Measurements from ENCODE around the gene COMMD4. TPM values are rescaled to one million over a fixed set of nuclear protein-coding genes. Genes with fewer than 3 reads are reported as not detected.

Gene COMMD4
- total and polyA plus RNA-seq, 10 of the 15 experiments (the other 5 are each of a cell fraction or from before 2014, with no cell fraction given), result 14.5 to 118 (median 75.3) TPM

GRCh38 chr15:75327005-75327404 is 8.9 kb upstream of the COMMD4 start (continued):
- no peak for TF ChIP-seq BHLHE40 (IDR thresholded peaks at IDR 0.05; ENCODE audit: borderline replicate concordance in 1 of 2, low read depth in 2 of 2, low read length in 1 of 2)

GRCh38 chr15:75327491-75327890 is 8.4 kb upstream of the COMMD4 start:
- no peak overlapping the region for H3K27ac ChIP-seq (ENCODE audit: control insufficient read depth, insufficient read depth)
- no peaks in the 10 kb centered on the region for H3K4me1 ChIP-seq (ENCODE audit: control insufficient read depth, insufficient read depth, low read length)
- no peak for TF ChIP-seq BACH1 (IDR thresholded peaks at IDR 0.05; ENCODE audit: borderline replicate concordance)
- TF ChIP-seq PKNOX1 (IDR thresholded peaks at IDR 0.05), result no peak
- TF ChIP-seq CHD1 (IDR thresholded peaks at IDR 0.05; ENCODE audit: low read depth, low read length), result no peak
- no peak for TF ChIP-seq BCL11A (IDR thresholded peaks at IDR 0.05; ENCODE audit: low read depth, low read length)
- TF ChIP-seq EED (IDR thresholded peaks at IDR 0.05; ENCODE audit: low read depth), result no peak
- no peak for TF ChIP-seq CTCF (IDR thresholded peaks at IDR 0.05 in 2 of 3, conservative IDR thresholded peaks at IDR 0.05 in 1 of 3; ENCODE audit: control insufficient read depth in 2 of 3, extremely low read depth in 1 of 3, insufficient read depth in 1 of 3, low read depth in 3 of 3, low read length in 3 of 3)
- no peak overlapping the region for H3K9ac ChIP-seq (ENCODE audit: control insufficient read depth, insufficient read depth, low read length)
- H3K4me2 ChIP-seq (ENCODE audit: control insufficient read depth, insufficient read depth), result no peak overlapping the region
- H3K27me3 ChIP-seq (replicated peaks in 1 of 2; ENCODE audit: control insufficient read depth in 2 of 2, insufficient read depth in 2 of 2, low read length in 1 of 2), result no peaks in the 10 kb centered on the region
- no peaks in the 10 kb centered on the region for H4K20me1 ChIP-seq (ENCODE audit: control insufficient read depth, insufficient read depth)
- WGBS (ENCODE audit: insufficient coverage, insufficient replicate concordance, low lambda C conversion rate, missing lambda C conversion rate), result 33% methylated on average over 3 of the region's 3 CpGs
- ATAC-seq (no peak), DNase-seq (ENCODE audit: low read depth, low spot score) (no peak), FAIRE-seq (no peak)
- no TSS peak for BruUV-seq (replicated peaks)
- no peaks in the 10 kb centered on the region for H3K9me3 ChIP-seq (replicated peaks; ENCODE audit: control insufficient read depth, insufficient read depth, low read length)
- in situ Hi-C loops (cut with MboI) (no loop called here), intact Hi-C loops (cut with micrococcal nuclease; ENCODE audit: unreplicated experiment) (no loop called here)
- ChIA-PET RAD21 (ENCODE audit: unreplicated experiment) (no interaction called here), CTCF (interaction anchor here (0.6 to 2.9 kb wide), 2 partner anchors 41 to 118 kb away, joined by 3 to 8 read pairs; partner anchors contain the start of gene MAN2C1), SMC1A (ENCODE audit: uncharacterized antibody, unreplicated experiment) (interaction anchor here (1.0 kb wide), 1 partner anchor 18 kb away, joined by 3 read pairs; no protein-coding TSS in a partner anchor), POLR2A (no interaction called here)
- no peaks in the 10 kb centered on the region for H3K79me2 ChIP-seq (ENCODE audit: control insufficient read depth, insufficient read depth, low read length)
- H3K36me3 ChIP-seq (ENCODE audit: control insufficient read depth in 2 of 2, insufficient read depth in 2 of 2, low read length in 1 of 2), result no peaks in the 10 kb centered on the region
- no peak overlapping the region for H2AFZ ChIP-seq (ENCODE audit: control insufficient read depth, low read depth, low read length)
- H3K4me3 ChIP-seq, result no peak overlapping the region

Data from GM12878 (cell line).